Endodermal cell (in vitro differentiated cells): ENCODE measurements around the gene CEPT1. TPM values are rescaled to one million over a fixed set of nuclear protein-coding genes. Genes with fewer than 3 reads are reported as not detected.

Source experiments
- DNase-seq: peaks from one replicate; pipeline ENCODE4 v3.0.0-alpha.2; 2017
- H3K27ac ChIP-seq: 2 replicates; pipeline ENCODE4 v1.5.1; 2013; ENCODE audit warnings: mild to moderate bottlenecking, low read depth, low read length, moderate library complexity
- H3K27me3 ChIP-seq: 2 replicates; pipeline ENCODE4 v1.6.1; 2013; ENCODE audit warnings: mild to moderate bottlenecking, low read length, moderate library complexity; ENCODE audit not compliant: insufficient read depth, control insufficient read depth, poor library complexity, severe bottlenecking
- H3K36me3 ChIP-seq: 2 replicates; pipeline ENCODE4 v1.7.0; 2013; ENCODE audit warnings: mild to moderate bottlenecking, low read length, moderate library complexity; ENCODE audit not compliant: control insufficient read depth, insufficient read depth
- H3K4me1 ChIP-seq: one replicate; pipeline ENCODE4 v1.7.0; 2013; ENCODE audit warnings: low read length; ENCODE audit not compliant: control insufficient read depth, insufficient read depth
- H3K4me3 ChIP-seq: 2 replicates; pipeline ENCODE4 v1.5.1; 2013; ENCODE audit warnings: mild to moderate bottlenecking, low read length, moderate library complexity
- H3K9ac ChIP-seq: 2 replicates; pipeline ENCODE4 v1.6.1; 2013; ENCODE audit warnings: mild to moderate bottlenecking, low read length, moderate library complexity; ENCODE audit not compliant: poor library complexity, severe bottlenecking; ENCODE audit errors: extremely low read depth
- H3K9me3 ChIP-seq: 2 replicates; pipeline ENCODE4 v1.6.1; 2013; ENCODE audit warnings: mild to moderate bottlenecking, low read length, moderate library complexity; ENCODE audit not compliant: control insufficient read depth
- H3K27ac Mint-ChIP-seq: 2 replicates; pipeline ENCODE4 v1.8.0; 2020; ENCODE audit warnings: mixed read lengths
- H3K27me3 Mint-ChIP-seq: 2 replicates; pipeline ENCODE4 v1.8.0; 2021; ENCODE audit warnings: mild to moderate bottlenecking, mixed read lengths; ENCODE audit not compliant: insufficient read depth
- H3K36me3 Mint-ChIP-seq: 2 replicates; pipeline ENCODE4 v1.8.0; 2020; ENCODE audit warnings: low read depth, mixed read lengths
- H3K4me1 Mint-ChIP-seq: 2 replicates; pipeline ENCODE4 v1.8.0; 2020; ENCODE audit warnings: mixed read lengths
- H3K4me3 Mint-ChIP-seq: 2 replicates; pipeline ENCODE4 v1.8.0; 2020; ENCODE audit warnings: mild to moderate bottlenecking, moderate library complexity, mixed read lengths
- H3K9me3 Mint-ChIP-seq: 2 replicates; pipeline ENCODE4 v1.8.0; 2020; ENCODE audit warnings: mild to moderate bottlenecking, mixed read lengths
- WGBS, 2 experiments: methylation state at CpG; one replicate each; pipeline versions ENCODE4 v1.1.5 to v1.1.7; 2013; ENCODE audit warnings: missing lambda C conversion rate in 2 of 2, mixed read lengths in 1 of 2; ENCODE audit not compliant: insufficient coverage in 1 of 2, insufficient read length in 1 of 2; 5-methylcytosine and 5-hydroxymethylcytosine counted together
- total RNA-seq, 2 donors: library from RNA; stranded (reverse); fragmentation: NEBNext Ultra II Directional in 1 of 2; extraction: Animal tissue kit (Norgen Biotek cat#: 25700) in 1 of 2; gene quantifications; 2 replicates in 1 of 2; 3 replicates in 1 of 2; pipeline ENCODE4 v1.2.1, GENCODE V29; 2021
- TF ChIP-seq, protein P1 (sequence below): fragments of 200-600 bp; sonication (generic); conservative IDR thresholded peaks from 2 replicates; pipeline ENCODE4 v1.5.0; 2021; ENCODE audit warnings: antibody characterized with exemption, mild to moderate bottlenecking

Gene CEPT1
- total RNA-seq, 2 donors from 2014 or later: 28.0 to 33.3 TPM

DNA sequence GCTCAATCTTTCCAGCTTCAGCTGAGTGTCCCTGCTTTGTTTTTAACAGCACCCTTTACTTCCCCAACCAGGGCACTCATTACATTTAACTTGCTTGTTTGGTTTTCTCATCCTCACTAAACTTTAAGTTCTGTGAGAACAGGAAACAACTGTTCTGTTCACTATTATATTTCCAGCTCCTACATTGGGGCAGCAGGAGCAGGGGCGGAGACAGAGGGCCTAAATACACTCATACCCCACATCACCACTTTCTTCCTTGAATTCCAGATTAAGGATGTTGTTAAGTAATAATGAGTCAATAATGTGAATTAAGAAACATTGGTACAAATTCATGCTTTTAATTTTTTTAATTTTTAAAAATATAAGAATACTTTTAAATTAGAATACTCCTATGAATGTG is 6.2 kb upstream of the CEPT1 start:
- Mint-ChIP-seq H3K4me1 (peaks cover 24% of the 10 kb centered on the region), H3K27ac (no peak overlapping the region)
- no peak for DNase-seq

DNA sequence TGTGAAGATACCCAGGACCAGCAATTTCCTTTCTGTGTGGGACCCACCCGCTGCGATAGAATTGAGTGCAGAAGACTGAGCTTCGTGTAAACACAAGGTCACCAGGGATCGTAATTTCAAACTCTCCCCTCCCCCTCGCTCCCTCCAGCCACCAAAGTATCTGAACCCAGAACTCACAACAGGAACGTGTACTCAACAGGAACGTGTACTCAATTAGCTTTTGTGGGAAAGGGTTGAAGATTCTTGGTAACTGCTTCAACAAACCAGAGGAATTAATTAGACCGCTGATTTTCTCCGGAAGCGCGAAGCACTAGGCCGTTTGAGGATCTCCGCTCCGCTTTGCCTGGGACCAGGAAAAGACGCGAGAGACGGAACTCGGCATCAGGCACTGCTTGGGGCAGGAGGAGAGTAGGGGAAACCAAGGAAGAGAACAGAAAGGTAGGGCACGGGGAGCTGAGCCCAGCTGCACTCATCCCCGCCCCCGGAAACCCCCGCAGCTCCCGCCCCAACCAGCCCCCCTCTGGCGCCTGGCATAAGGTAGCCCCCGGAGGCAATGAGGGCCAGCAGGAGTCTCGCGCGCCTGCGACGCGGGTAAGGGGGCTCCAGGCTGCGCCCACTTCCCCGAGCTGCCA is 583 bp upstream of the CEPT1 start:
- 0% methylated on average over 4 to 33 of the region's 33 CpGs for WGBS, 2 experiments

More for the DNA sequence above, 6.2 kb upstream of the CEPT1 start:
- Mint-ChIP-seq H3K9me3 (no peaks in the 10 kb centered on the region), H3K27me3 (no peaks in the 10 kb centered on the region), H3K36me3 (peaks cover 60% of the 10 kb centered on the region), H3K4me3 (no peak overlapping the region)
- no peak overlapping the region for H3K4me3 ChIP-seq
- no peaks in the 10 kb centered on the region for H3K4me1 ChIP-seq
- 100% methylated on average over 1 of the region's 1 CpG; no CpG with 5 or more reads in 1 of the 2 experiments for WGBS, 2 experiments
- peaks cover 45% of the 10 kb centered on the region for H3K36me3 ChIP-seq
- no peak overlapping the region for H3K27ac ChIP-seq
- peaks cover 4% of the 10 kb centered on the region for H3K9me3 ChIP-seq
- H3K9ac ChIP-seq: no peak overlapping the region
- TF ChIP-seq, protein P1, sequence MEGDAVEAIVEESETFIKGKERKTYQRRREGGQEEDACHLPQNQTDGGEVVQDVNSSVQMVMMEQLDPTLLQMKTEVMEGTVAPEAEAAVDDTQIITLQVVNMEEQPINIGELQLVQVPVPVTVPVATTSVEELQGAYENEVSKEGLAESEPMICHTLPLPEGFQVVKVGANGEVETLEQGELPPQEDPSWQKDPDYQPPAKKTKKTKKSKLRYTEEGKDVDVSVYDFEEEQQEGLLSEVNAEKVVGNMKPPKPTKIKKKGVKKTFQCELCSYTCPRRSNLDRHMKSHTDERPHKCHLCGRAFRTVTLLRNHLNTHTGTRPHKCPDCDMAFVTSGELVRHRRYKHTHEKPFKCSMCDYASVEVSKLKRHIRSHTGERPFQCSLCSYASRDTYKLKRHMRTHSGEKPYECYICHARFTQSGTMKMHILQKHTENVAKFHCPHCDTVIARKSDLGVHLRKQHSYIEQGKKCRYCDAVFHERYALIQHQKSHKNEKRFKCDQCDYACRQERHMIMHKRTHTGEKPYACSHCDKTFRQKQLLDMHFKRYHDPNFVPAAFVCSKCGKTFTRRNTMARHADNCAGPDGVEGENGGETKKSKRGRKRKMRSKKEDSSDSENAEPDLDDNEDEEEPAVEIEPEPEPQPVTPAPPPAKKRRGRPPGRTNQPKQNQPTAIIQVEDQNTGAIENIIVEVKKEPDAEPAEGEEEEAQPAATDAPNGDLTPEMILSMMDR: no peak
- H3K27me3 ChIP-seq: no peaks in the 10 kb centered on the region

DNA sequence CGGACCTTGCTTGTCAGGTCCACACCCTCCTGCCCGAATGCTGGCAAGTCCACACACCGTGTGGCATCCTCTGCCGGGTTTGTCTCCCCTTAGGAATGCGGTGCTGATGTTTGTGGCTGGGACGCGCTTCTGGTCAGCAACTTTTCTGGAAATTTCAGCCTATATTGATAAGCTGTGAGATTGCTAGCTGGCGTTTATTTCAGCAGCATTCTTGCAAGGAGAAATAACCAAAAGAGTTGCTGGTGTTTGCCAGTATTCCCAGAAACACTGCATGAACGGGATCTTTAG is 601 bp downstream of the CEPT1 start:
- Histone ChIP-seq H3K9ac (peak overlapping the region; percentile 71), H3K4me3 (peak overlapping the region; percentile 92), H3K27ac (peak overlapping the region; percentile 92), H3K27me3 (no peaks in the 10 kb centered on the region), H3K9me3 (no peaks in the 10 kb centered on the region), H3K36me3 (peaks cover 17% of the 10 kb centered on the region), H3K4me1 (no peaks in the 10 kb centered on the region)
- WGBS, 2 experiments: 1 to 2% methylated on average over 9 of the region's 9 CpGs
- H3K4me1 Mint-ChIP-seq: peaks cover 36% of the 10 kb centered on the region
- no peaks in the 10 kb centered on the region for H3K27me3 Mint-ChIP-seq
- H3K27ac Mint-ChIP-seq: peak overlapping the region; percentile 95
- peaks cover 24% of the 10 kb centered on the region for H3K36me3 Mint-ChIP-seq
- DNase-seq: peak; percentile 84
- H3K9me3 Mint-ChIP-seq: no peaks in the 10 kb centered on the region
- TF ChIP-seq, protein P1: no peak
- peak overlapping the region; percentile 91 for H3K4me3 Mint-ChIP-seq

More for the DNA sequence above, 583 bp upstream of the CEPT1 start:
- no peaks in the 10 kb centered on the region for H3K9me3 ChIP-seq
- Mint-ChIP-seq H3K27ac (peak overlapping the region; percentile 95), H3K4me3 (peak overlapping the region; percentile 91), H3K27me3 (no peaks in the 10 kb centered on the region), H3K9me3 (no peaks in the 10 kb centered on the region), H3K4me1 (peaks cover 44% of the 10 kb centered on the region), H3K36me3 (peaks cover 32% of the 10 kb centered on the region)
- H3K9ac ChIP-seq: peak overlapping the region; percentile 71
- H3K36me3 ChIP-seq: peaks cover 26% of the 10 kb centered on the region
- H3K27ac ChIP-seq: peak overlapping the region; percentile 92
- peak overlapping the region; percentile 92 for H3K4me3 ChIP-seq
- H3K27me3 ChIP-seq: no peaks in the 10 kb centered on the region
- TF ChIP-seq, protein P1: no peak
- no peaks in the 10 kb centered on the region for H3K4me1 ChIP-seq
- peak; percentile 86 for DNase-seq
